KOPT-K1 (cell line): ENCODE measurements around the gene ATP6V0C.

Experiments used
- H3K27ac ChIP-seq: fragments of 200-600 bp; sonication (generic); 2 replicates; pipeline ENCODE4 v1.5.1; 2016; ENCODE audit warnings: antibody characterized with exemption, mild to moderate bottlenecking, low read depth, low read length; ENCODE audit not compliant: poor library complexity, severe bottlenecking
- H3K36me3 ChIP-seq: fragments of 200-600 bp; sonication (generic); 2 replicates; pipeline ENCODE4 v1.5.1; 2017; ENCODE audit warnings: antibody characterized with exemption, mild to moderate bottlenecking, low read length, moderate library complexity; ENCODE audit not compliant: insufficient read depth
- H3K9me3 ChIP-seq: fragments of 200-600 bp; sonication (generic); 2 replicates; pipeline ENCODE4 v1.5.1; 2017; ENCODE audit warnings: antibody characterized with exemption, low read length, mild to moderate bottlenecking; ENCODE audit not compliant: insufficient read depth, poor library complexity, severe bottlenecking

The ATP6V0C gene

DNA sequence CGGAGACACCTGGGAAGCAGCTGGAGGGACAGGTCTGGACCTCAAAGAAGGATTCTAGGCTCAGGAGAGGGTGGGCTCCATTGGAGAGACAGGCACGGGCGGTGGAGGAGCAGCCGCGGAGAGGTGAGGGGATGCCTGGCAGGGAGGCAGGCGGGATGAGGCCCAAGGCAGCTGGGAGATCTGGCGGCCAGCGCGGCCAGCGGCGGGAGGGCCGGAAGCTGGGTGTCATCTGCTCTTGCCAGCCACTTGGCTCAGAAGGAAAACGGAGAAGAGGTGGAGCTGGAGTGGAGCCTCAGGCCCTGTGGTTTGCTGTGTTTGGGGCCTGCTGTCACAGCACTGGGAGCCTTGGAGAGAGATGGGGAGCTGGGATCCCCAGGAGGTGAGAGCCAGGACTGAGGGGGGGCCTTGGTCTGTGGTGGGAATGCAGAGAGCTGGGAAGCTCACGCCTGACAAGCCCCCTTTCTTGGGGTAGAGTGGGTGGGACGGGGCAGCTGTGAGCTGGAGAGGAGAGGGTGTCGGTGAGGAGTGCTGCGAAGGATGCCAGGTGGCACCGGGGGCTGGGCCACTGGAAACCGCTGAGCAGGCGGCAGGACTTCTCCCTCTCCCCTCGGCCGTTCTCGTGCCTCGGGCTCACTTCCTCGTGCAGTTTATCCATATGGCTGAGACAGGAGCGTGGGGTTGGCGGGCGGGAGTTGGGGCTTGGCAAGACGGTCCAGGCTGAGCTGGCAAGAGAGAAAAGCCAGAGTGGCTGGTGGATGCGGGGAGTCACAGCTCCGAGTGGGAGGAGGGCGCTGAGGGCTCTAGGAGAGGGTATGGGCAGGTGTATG lies 30.8 kb upstream of the ATP6V0C start:
- Histone ChIP-seq H3K27ac (no peak overlapping the region), H3K9me3 (no peaks in the 10 kb centered on the region), H3K36me3 (no peaks in the 10 kb centered on the region)

DNA sequence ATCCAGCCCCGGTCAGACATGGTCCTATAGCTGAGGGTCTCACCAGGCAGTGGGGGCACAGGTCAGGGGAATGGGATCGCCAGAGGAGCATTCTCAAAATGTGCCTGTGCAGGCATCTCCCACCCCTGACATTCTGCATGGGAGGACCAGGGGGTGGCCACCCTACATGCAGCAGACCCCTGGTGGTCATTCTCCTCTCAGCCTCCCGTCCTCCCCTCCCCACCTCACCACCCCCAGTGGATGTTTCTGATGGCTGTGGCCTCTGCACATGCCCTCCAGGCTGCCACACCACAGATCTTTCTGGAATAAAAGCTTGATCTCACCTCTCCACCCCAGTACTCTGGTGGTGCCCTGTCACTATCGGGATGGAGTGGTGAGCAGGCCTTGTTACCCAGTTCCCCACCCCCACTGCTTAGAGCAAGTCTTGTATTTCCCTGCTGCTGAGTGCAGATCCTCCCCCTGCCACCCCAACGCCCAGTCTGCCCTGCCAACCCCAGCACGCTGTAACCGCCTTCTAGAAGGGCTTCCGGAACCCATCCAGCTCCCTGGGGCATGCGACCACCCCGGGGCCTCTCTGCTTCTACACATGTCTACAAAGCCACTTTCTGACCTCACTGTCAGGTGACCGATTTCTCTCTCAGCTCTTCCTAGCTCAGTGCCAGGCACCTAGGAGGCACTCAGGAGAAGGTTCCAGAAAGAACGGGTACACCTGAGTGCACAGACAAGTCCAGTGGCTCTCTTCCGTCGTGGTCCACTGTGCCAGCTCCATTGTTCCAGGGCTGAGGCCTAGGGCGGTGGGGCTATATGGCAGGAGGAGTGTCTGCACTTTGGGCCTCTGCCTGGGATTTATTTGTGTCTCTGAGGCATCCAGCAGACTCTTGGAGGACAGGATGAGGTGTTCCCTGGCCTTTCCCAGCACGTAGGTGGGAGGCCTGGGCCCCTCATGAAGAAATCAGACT lies 29.5 kb upstream of the ATP6V0C start:
- no peak overlapping the region for H3K27ac ChIP-seq
- no peaks in the 10 kb centered on the region for H3K9me3 ChIP-seq
- no peaks in the 10 kb centered on the region for H3K36me3 ChIP-seq

DNA sequence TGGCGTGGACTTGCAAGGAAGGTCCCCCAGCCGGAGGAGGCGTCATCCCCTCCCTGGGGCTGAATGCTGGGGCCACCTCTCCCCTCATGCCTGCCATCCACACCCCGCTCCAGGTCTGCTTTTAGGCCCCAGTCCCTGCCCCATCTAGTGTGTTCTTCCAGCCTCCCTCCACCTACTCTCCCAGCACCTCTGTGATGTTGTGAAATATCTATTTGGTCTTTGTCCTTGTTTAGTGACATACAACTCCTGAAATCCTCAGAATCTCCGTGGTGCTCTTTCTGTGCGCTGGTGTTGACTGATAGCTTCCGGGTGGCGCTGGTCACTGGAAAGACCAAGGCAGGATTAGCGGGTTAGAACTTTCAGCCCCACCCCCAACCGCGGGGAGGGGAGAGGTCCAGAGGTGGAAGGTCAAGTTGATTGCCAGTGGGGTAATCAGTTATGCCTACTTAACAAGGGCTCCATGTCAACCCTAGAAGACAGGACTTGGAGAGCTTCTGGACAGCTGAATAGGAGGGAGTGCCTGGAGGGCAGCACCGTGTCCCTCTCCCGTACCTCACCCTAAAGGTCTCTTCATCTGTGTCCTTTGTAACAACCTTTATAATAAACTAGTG lies 28.7 kb upstream of the ATP6V0C start:
- Histone ChIP-seq H3K9me3 (no peaks in the 10 kb centered on the region), H3K36me3 (no peaks in the 10 kb centered on the region), H3K27ac (no peak overlapping the region)

DNA sequence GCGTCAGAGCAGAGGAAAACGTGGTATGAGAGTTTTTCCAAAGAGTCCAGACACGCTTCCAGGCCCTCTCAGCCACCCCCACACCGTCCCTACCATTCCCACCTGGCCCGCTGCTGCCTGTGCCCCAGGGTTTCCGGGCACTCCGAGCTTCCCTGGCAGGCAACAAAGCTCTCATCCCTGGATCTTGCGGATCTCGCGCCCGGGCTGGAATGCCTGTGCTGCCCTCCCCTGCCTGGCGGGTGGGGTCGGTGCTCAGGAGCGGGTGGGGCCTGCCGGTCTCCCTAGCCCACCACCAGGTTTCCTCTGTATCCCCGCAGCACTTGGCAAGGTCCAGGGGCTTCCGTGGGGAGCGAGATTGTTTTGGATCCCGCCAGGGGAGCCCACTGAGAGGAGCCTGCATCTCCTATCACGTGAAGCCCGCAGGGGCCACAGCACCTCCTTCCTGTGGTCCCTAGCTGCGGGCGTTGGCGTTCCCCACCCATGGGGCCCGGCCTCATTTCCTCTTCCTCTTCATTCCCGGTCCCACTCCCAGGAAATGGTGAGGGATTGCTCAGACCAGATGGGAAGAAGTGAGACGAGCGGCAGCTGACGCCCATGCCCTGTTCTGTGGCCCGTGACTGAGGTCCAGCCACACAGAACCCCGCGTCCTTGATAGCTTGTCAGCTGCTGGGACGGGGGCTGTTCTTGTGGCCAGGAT lies 27.8 kb upstream of the ATP6V0C start:
- H3K27ac ChIP-seq, result no peak overlapping the region
- no peaks in the 10 kb centered on the region for H3K9me3 ChIP-seq
- no peaks in the 10 kb centered on the region for H3K36me3 ChIP-seq

DNA sequence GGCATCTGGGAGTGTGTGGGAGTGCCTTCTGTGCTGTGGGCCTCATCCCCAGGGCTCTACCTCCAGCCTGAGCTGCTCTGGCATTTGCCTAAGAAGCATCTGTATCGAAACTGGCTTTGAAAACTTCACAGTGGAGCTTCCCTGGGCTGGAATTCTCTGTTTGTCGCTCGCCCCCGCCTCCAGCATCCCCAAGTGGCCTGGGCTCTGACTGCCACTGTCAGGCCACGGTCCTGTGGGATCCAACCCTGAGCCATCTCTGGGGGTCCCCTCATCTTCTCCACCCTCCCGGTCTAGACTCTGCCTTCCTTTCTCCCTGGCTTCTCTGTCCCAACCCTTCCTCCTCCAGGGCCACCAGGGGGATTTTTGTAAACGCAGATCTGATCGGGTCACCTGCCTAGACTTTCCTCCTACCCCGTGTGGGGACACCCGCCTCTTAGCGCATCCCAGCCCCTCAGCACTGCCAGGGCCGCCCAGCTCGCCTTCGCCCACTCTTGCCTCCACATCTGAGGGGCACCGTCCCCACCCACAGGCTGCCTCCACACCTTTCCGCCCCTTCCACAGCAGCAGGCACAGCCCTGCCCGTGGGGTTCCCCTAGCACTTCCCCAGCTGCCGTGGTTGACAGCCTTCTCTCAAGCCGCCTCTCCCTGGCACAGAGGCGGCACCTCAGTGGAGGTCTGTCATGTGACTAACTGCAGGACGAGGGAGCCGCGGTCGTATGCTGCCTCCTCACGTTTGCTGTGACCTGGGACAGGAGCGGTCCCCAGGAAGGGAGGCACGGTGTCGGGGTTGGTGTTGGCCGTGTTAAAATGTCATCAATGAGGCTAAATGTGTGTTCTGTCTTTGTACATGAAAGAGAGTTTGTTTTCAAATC lies 26.9 kb upstream of the ATP6V0C start:
- no peaks in the 10 kb centered on the region for H3K36me3 ChIP-seq
- no peak overlapping the region for H3K27ac ChIP-seq

DNA sequence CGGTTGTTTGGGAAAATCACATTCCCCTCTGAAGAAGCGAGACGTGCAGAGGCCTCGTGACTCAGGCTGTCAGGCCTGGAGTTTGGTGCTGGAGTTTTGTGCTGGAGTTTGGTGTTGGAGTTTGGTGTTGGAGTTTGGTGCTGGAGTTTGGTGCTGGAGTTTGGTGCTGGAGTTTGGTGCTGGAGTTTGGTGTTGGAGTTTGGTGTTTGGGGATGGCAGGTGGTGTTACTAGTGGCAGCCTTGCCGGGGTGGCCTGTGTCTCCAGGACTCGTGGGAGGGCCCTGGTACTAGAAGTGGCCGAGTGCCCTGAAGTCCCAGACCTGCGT lies 26.3 kb upstream of the ATP6V0C start:
- Histone ChIP-seq H3K9me3 (no peaks in the 10 kb centered on the region), H3K27ac (no peak overlapping the region), H3K36me3 (no peaks in the 10 kb centered on the region)

More for the DNA sequence above, 26.9 kb upstream of the ATP6V0C start:
- no peaks in the 10 kb centered on the region for H3K9me3 ChIP-seq

DNA sequence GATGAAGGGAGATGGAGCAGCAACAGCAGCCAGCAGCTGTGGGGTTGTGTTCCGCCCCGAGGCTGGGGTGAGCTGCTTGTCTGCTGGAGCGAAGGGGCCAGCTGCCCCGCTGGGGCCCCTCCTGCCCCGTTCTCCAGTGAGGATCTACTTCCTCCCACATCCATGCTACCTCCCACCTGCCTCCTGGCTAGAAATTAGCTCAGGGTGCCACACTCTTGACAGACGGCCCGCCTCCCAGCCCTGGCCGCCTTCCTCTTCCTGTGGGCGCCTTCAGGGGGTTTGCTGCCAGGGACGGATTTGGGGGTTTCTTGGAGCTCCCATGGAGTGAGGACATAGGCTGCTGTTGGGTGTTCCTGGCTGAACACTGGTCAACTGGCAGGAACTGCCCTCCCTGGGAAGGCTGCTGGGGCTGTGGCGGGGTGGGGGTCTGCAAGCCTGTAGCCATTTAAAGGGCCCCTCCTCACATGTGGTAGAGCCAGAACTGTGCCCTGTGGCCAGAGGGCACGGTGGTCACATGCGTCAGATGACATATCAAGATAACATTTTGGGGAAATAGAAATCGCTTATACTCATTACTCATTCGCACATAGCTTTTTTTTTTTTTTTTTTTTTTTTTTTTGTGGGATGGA lies 25.7 kb upstream of the ATP6V0C start:
- Histone ChIP-seq H3K9me3 (no peaks in the 10 kb centered on the region), H3K36me3 (no peaks in the 10 kb centered on the region), H3K27ac (peak overlapping the region; percentile 0)

DNA sequence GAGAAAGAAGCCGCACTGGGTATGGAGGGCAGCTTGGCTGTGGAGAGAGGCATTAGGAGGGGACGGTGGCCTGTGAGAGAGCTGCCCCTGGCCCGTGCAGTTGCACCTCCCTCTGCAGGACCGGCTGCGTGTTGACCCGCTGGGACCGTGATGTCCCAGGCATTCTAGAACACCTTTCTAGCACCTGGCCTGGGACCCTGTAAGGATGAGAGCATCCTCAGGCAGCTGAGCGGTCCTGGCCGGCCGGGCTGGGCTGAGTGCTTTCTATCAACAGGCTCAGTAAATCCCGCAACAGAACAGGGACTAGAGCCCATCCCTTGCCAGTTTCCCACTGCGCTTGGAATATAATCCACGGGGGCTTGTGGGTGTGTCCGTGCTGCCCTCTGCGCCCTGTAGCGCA lies 24.2 kb upstream of the ATP6V0C start:
- H3K36me3 ChIP-seq, result no peaks in the 10 kb centered on the region; the same call in 1 of the 2 replicates
- no peak overlapping the region for H3K27ac ChIP-seq
- H3K9me3 ChIP-seq, result no peaks in the 10 kb centered on the region

DNA sequence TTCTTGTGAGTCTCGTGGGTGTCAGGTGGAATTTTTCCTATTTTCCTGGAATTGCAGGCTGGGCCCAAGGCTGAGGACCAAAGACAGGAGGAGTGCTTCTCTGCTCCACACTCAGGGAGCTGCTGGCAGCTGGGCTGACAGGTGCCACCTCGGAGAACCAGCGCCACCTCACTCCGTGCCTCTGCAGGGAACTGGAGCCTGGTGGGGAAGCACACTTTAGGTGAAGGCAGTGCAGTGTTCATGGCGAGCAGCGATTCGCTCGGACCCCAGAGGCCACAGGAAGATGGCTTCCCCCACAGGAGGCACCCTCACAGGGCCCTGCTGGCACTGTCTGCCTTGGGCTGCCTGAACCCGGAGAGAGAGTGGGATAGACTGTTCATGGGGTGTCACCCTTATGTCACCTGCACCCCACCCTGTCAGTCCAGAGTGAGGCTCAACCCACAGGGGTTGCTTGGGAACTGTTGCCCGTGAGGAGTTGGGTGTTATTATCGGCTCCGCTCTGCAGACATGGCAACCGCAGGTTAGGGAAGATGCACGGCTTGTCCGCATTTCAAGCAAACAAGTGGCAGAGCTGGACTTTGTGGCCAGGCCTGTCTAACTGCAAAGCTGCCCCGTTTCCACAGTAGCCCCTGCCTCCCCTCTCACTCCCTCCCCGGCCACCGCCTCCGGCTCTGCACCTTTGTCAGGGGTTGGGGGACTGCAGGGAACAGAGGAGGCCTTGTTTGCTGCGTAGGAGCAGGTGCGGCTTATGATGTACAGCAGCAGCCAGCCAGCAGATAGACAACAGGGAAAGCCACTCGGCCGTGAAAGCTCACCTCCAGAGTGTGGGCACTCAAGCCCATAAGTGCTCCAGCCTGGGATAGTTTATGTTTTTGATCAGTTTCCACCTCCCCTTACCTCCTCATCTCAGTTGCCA lies 23.3 kb upstream of the ATP6V0C start:
- no peak overlapping the region for H3K27ac ChIP-seq
- H3K36me3 ChIP-seq, result no peaks in the 10 kb centered on the region; the same call in 1 of the 2 replicates
- no peaks in the 10 kb centered on the region for H3K9me3 ChIP-seq

DNA sequence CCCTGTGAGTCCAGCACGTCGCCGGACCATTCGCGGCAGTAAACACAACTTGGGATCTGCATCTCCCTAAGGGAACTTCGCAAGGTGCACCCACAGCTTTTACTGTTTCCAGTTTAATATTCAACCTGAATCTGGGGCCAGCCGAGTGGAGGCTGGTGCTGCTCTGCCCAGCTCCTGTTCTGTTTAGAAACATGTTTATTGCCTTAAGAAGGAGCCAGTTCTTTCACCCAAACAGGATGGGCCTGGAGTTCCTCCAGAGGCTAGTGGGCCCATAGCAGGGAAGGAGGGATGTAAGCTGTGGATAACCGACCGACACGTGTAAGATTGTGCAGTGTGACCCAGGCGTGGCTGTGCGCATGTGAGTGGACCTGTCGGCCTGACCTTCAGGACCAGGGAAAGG lies 21.5 kb upstream of the ATP6V0C start:
- Histone ChIP-seq H3K27ac (no peak overlapping the region), H3K9me3 (no peaks in the 10 kb centered on the region), H3K36me3 (peaks cover 15% of the 10 kb centered on the region)

DNA sequence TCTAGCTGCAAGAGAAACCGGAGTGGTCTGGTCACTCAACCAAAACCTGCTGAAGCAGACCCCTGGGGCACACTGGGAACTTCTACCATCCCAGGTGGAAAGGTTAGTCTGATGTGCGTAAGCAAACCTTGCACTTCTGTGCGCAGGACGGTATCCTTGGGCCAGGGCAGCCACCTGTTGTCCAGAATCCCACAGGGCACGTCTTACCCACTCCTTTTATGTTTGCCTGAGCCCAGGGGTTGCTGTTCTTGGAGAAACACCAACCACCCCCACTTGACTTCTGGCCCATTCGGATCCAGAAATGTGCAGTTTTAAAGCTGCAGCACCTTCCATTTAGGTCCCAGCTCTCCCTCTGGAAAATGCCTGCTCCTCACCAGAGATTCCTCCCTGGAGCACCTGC lies 20.1 kb upstream of the ATP6V0C start:
- H3K9me3 ChIP-seq, result no peaks in the 10 kb centered on the region
- no peak overlapping the region for H3K27ac ChIP-seq
- peaks cover 27% of the 10 kb centered on the region for H3K36me3 ChIP-seq

DNA sequence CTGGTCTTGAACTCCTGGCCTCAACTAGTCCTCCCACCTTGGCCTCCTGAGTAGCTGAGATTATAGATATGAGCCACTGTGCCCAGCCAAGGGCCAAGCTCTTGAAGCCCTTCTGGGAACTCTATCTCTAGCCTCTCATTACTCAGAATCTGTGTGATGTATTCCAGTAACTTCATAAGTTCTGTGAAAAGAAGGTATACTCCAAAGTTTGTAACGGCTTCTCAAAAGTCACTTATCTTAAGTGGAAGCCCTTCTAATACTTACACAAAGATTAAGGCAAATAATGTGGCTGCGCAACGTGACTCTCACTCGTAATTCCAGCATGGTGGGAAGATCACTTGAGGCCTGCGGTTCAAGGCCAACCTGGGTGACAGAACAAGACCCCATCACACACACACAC lies 19.1 kb upstream of the ATP6V0C start:
- Histone ChIP-seq H3K9me3 (no peaks in the 10 kb centered on the region), H3K36me3 (peaks cover 30% of the 10 kb centered on the region), H3K27ac (no peak overlapping the region)

DNA sequence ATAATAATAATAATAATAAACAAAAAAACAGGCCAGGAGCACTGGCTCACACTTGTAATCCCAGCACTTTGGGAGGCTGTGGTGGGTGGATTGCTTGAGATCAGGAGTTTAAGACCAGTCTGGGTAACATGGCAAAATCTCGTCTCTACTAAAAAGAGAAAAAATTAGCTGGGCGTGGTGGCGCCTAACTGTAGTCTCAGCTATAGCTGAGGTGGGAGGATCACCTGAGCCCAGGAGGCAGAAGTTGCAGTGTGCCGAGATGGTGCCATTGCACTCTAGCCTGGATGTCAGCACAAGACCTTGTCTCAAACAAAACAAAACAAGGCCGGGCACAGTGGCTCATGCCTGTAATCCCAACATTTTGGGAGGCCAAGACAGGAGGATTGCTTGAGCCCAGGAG lies 18.7 kb upstream of the ATP6V0C start:
- Histone ChIP-seq H3K9me3 (no peaks in the 10 kb centered on the region), H3K27ac (no peak overlapping the region), H3K36me3 (peaks cover 30% of the 10 kb centered on the region)
